Measurements from ENCODE around the gene FBXL2. TPM values are rescaled to one million over a fixed set of nuclear protein-coding genes. Genes with fewer than 3 reads are reported as not detected.
A peak's percentile ranks its signal among the peaks of the same experiment; 100 is the strongest.

FBXL2 gene
- total and polyA plus RNA-seq, 2 of the 4 experiments (the other 2 are of a cell fraction): 15.8 to 21.0 TPM

DNA sequence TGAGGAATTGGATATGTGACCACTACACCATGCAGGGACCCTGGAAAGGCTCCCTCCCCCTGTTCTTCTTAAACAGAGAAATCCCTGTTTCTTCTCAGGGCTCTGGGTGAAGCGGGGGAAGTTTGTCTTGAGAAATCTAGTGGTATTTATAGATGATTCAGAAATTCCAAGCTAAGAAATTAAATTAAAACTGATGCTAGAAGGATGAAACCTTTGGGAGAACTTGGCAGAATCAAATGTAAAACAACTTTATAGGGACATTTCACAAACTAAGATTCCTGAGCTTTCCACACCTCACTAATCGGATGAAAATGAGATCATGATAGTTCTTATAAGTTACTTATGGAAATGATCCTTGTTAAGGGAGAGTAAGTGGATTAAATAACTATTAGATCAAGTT, 54.2 kb downstream of the FBXL2 start:
- H3K4me2 ChIP-seq (ENCODE audit: low read depth, low read length): no peak overlapping the region
- no TSS peak for BruUV-seq (replicated peaks)
- no peak overlapping the region for H2BK20ac ChIP-seq (ENCODE audit: low read depth, low read length)
- no peak overlapping the region for H4K5ac ChIP-seq (ENCODE audit: low read depth, low read length)
- H3K79me1 ChIP-seq (ENCODE audit: low read depth in 1 of 2, low read length in 2 of 2): no peaks in the 10 kb centered on the region; a peak in 1 of 4 replicates
- H3K27ac ChIP-seq (ENCODE audit: insufficient read depth, low read length): no peak overlapping the region
- H3K23ac ChIP-seq (ENCODE audit: low read depth, low read length): no peak overlapping the region
- no peak overlapping the region for H4K91ac ChIP-seq (ENCODE audit: insufficient read depth, low read depth, low read length)
- TF ChIP-seq POLR2A (IDR thresholded peaks at IDR 0.05; ENCODE audit: low read depth, low read length): no peak
- H3K4me3 ChIP-seq (ENCODE audit: insufficient read depth, low read depth, low read length): no peak overlapping the region
- 0 out of 2 replicates have a peak, but pooled peaks have one; percentile 14 for ATAC-seq (ENCODE audit: low read depth)
- H3K4ac ChIP-seq (ENCODE audit: low read depth, low read length): no peak overlapping the region
- no peak overlapping the region for H3K56ac ChIP-seq (ENCODE audit: extremely low read depth, insufficient read depth, low read length)
- H4K8ac ChIP-seq (ENCODE audit: low read depth in 2 of 2, low read length in 2 of 2): no peak overlapping the region
- no peaks in the 10 kb centered on the region for H3K36me3 ChIP-seq (ENCODE audit: control insufficient read depth, insufficient read depth, low read length)
- no peaks in the 10 kb centered on the region for H3K27me3 ChIP-seq (ENCODE audit: control insufficient read depth, insufficient read depth, low read length)
- H2BK120ac ChIP-seq (ENCODE audit: low read depth, low read length): no peak overlapping the region
- ChIA-PET POLR2A (ENCODE audit: unreplicated experiment) (interaction anchor here (0.6 kb wide), 1 partner anchor 185 kb away, joined by 3 read pairs; no protein-coding TSS in a partner anchor), CTCF (interaction anchor here (0.5 kb wide), 1 partner anchor 617 kb away, joined by 3 read pairs; no protein-coding TSS in a partner anchor)
- H2AK5ac ChIP-seq (ENCODE audit: low read depth, low read length): no peak overlapping the region
- WGBS, 2 experiments (ENCODE audit: extremely low coverage in 2 of 2, insufficient read length in 1 of 2): no CpG with 5 or more reads among the region's 2 CpGs
- no peaks in the 10 kb centered on the region for H3K9me1 ChIP-seq (ENCODE audit: insufficient read depth, low read length)
- peak; percentile 46 for DNase-seq
- no peak overlapping the region for H3K18ac ChIP-seq (ENCODE audit: low read depth, low read length)
- no peak overlapping the region for H2AFZ ChIP-seq (replicated peaks; ENCODE audit: low read length, poor library complexity)
- H2AK9ac ChIP-seq (replicated peaks; ENCODE audit: low read depth, low read length, poor library complexity): no peak overlapping the region
- dilution Hi-C loops (cut with HindIII; ENCODE audit: low sequenced_read_pairs, unreplicated experiment) (no loop called here), intact Hi-C loops (cut with micrococcal nuclease) (loop anchor here (10.0 kb wide), 1 partner anchor 47 kb away; no protein-coding TSS in a partner anchor), in situ Hi-C loops (cut with MboI; ENCODE audit: low sequenced_read_pairs) (no loop called here)
- no peak overlapping the region for H3K9ac ChIP-seq (ENCODE audit: low read depth, low read length)
- no peak overlapping the region for H2BK5ac ChIP-seq (ENCODE audit: low read depth, low read length, poor library complexity, severe bottlenecking)
- no peaks in the 10 kb centered on the region for H4K20me1 ChIP-seq (ENCODE audit: insufficient read depth, low read length)
- peaks cover 4% of the 10 kb centered on the region for H3K9me3 ChIP-seq (ENCODE audit: control insufficient read depth, insufficient read depth, low read length)
- peaks cover 2% of the 10 kb centered on the region; the same call in 1 of the 2 replicates for H3K4me1 ChIP-seq (ENCODE audit: control insufficient read depth, insufficient read depth, low read length)
- no peak overlapping the region for H3K14ac ChIP-seq (replicated peaks; ENCODE audit: low read depth, low read length)
- H2BK15ac ChIP-seq (ENCODE audit: low read depth, low read length): no peak overlapping the region
